ENCODE measurements around the gene PLPP4. TPM values are rescaled to one million over a fixed set of nuclear protein-coding genes. Genes with fewer than 3 reads are reported as not detected.

The PLPP4 gene
- total and polyA plus RNA-seq, 2 of the 13 experiments (the other 11 are each of a cell fraction or from before 2014, with no cell fraction given): not detected

DNA sequence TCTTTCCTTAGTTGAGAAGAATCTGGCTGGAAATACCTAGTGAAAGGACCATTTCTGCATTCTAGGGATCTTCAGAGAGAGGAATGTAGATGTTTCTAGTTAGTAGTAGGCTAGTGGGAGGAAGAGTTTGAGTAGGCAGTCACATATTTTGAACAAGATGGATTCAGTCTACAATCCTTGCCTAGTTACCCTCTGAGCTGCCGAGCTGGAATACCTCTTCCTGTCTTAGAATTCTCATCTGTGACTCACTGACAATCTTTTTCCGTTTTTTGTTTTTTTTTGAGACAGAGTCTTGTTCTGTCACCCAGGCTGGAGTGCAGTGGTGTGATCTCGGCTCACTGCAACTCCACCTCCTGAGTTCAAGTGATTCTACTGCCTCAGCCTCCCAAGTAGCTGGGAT, 30.7 kb upstream of the PLPP4 start:
- in situ Hi-C loops (cut with HindIII; ENCODE audit: extremely low pct_ligation_motif_present, low pct_unique_long_range_greater_than_20kb): loop anchor here (10.0 kb wide), 1 partner anchor 308 kb away; no protein-coding TSS in a partner anchor
- WGBS (ENCODE audit: low lambda C conversion rate): 0% methylated on average over 3 of the region's 3 CpGs
- DNase-seq (ENCODE audit: low spot score) (no peak), FAIRE-seq (no peak), ATAC-seq (no peak)
- ChIA-PET POLR2A (no interaction called here), CTCF (ENCODE audit: low intra/inter-chr PET ratio, low total read pairs) (no interaction called here)
- H3K4me1 ChIP-seq (ENCODE audit: insufficient read depth, low read length): no peaks in the 10 kb centered on the region
- intact Hi-C loops (cut with micrococcal nuclease; ENCODE audit: unreplicated experiment): no loop called here
- H3K9me3 ChIP-seq (ENCODE audit: low read length): no peaks in the 10 kb centered on the region
- H3K36me3 ChIP-seq (replicated peaks in 1 of 2; ENCODE audit: control insufficient read depth in 1 of 2, insufficient read depth in 2 of 2, low read length in 2 of 2): no peaks in the 10 kb centered on the region
- BruUV-seq (replicated peaks): no TSS peak
- H3K27ac ChIP-seq (ENCODE audit: extremely low read length, insufficient read depth, low read length): no peak overlapping the region
- H3K9ac ChIP-seq (ENCODE audit: insufficient read depth, low read depth, low read length): no peak overlapping the region
- H3K27me3 ChIP-seq (ENCODE audit: control insufficient read depth in 1 of 2, insufficient read depth in 2 of 2, low read length in 2 of 2): peaks cover 0 to 8% of the 10 kb centered on the region in 2 experiments; a peak in 2 of 5 replicates
- no peak overlapping the region for H2AFZ ChIP-seq (ENCODE audit: low read length)
- H4K20me1 ChIP-seq (ENCODE audit: insufficient read depth, low read length): no peaks in the 10 kb centered on the region
- H3K79me2 ChIP-seq (ENCODE audit: insufficient read depth, low read length): no peaks in the 10 kb centered on the region
- H3K4me2 ChIP-seq (ENCODE audit: low read depth, low read length): no peak overlapping the region
- H3K4me3 ChIP-seq (replicated peaks in 1 of 3; ENCODE audit: insufficient read depth in 1 of 3, low read depth in 2 of 3, low read length in 3 of 3): no peak overlapping the region
- TF ChIP-seq SMARCE1 (IDR thresholded peaks at IDR 0.05; ENCODE audit: borderline replicate concordance): no peak
- TF ChIP-seq ELK4 (CRISPR knock-in tag; IDR thresholded peaks at IDR 0.05; ENCODE audit: borderline replicate concordance): no peak
- TF ChIP-seq HOXA9 (CRISPR knock-in tag; IDR thresholded peaks at IDR 0.05; ENCODE audit: borderline replicate concordance): no peak
- no peak for TF ChIP-seq HNF4A (CRISPR knock-in tag; IDR thresholded peaks at IDR 0.05)
- TF ChIP-seq BRF2 (CRISPR knock-in tag; IDR thresholded peaks at IDR 0.05): no peak
- TF ChIP-seq HNRNPUL1 (IDR thresholded peaks at IDR 0.05; ENCODE audit: low read depth, low read length): no peak
- no peak for TF ChIP-seq ZBTB33 (CRISPR knock-in tag; IDR thresholded peaks at IDR 0.05)
- TF ChIP-seq, protein P1, sequence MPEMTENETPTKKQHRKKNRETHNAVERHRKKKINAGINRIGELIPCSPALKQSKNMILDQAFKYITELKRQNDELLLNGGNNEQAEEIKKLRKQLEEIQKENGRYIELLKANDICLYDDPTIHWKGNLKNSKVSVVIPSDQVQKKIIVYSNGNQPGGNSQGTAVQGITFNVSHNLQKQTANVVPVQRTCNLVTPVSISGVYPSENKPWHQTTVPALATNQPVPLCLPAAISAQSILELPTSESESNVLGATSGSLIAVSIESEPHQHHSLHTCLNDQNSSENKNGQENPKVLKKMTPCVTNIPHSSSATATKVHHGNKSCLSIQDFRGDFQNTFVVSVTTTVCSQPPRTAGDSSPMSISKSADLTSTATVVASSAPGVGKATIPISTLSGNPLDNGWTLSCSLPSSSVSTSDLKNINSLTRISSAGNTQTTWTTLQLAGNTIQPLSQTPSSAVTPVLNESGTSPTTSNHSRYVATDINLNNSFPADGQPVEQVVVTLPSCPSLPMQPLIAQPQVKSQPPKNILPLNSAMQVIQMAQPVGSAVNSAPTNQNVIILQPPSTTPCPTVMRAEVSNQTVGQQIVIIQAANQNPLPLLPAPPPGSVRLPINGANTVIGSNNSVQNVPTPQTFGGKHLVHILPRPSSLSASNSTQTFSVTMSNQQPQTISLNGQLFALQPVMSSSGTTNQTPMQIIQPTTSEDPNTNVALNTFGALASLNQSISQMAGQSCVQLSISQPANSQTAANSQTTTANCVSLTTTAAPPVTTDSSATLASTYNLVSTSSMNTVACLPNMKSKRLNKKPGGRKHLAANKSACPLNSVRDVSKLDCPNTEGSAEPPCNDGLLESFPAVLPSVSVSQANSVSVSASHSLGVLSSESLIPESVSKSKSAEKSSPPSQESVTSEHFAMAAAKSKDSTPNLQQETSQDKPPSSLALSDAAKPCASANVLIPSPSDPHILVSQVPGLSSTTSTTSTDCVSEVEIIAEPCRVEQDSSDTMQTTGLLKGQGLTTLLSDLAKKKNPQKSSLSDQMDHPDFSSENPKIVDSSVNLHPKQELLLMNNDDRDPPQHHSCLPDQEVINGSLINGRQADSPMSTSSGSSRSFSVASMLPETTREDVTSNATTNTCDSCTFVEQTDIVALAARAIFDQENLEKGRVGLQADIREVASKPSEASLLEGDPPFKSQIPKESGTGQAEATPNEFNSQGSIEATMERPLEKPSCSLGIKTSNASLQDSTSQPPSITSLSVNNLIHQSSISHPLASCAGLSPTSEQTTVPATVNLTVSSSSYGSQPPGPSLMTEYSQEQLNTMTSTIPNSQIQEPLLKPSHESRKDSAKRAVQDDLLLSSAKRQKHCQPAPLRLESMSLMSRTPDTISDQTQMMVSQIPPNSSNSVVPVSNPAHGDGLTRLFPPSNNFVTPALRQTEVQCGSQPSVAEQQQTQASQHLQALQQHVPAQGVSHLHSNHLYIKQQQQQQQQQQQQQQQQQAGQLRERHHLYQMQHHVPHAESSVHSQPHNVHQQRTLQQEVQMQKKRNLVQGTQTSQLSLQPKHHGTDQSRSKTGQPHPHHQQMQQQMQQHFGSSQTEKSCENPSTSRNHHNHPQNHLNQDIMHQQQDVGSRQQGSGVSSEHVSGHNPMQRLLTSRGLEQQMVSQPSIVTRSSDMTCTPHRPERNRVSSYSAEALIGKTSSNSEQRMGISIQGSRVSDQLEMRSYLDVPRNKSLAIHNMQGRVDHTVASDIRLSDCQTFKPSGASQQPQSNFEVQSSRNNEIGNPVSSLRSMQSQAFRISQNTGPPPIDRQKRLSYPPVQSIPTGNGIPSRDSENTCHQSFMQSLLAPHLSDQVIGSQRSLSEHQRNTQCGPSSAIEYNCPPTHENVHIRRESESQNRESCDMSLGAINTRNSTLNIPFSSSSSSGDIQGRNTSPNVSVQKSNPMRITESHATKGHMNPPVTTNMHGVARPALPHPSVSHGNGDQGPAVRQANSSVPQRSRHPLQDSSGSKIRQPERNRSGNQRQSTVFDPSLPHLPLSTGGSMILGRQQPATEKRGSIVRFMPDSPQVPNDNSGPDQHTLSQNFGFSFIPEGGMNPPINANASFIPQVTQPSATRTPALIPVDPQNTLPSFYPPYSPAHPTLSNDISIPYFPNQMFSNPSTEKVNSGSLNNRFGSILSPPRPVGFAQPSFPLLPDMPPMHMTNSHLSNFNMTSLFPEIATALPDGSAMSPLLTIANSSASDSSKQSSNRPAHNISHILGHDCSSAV (CRISPR knock-in tag; IDR thresholded peaks at IDR 0.05; ENCODE audit: borderline replicate concordance): no peak
- TF ChIP-seq NFIC (IDR thresholded peaks at IDR 0.05; ENCODE audit: low read length): no peak
- no peak for TF ChIP-seq SIN3B (IDR thresholded peaks at IDR 0.05; ENCODE audit: low read length)
- TF ChIP-seq ZNF343 (CRISPR knock-in tag; IDR thresholded peaks at IDR 0.05): no peak
- no peak for TF ChIP-seq MXD4 (CRISPR knock-in tag; IDR thresholded peaks at IDR 0.05)
- no peak for TF ChIP-seq SNAPC2 (CRISPR knock-in tag; IDR thresholded peaks at IDR 0.05)
- no peak for TF ChIP-seq ZNF441 (CRISPR knock-in tag; IDR thresholded peaks at IDR 0.05; ENCODE audit: borderline replicate concordance)

Data from HepG2 (cell line).